Endothelial cell of umbilical vein (primary cell): ENCODE measurements around the gene KCNQ5. TPM values are rescaled to one million over a fixed set of nuclear protein-coding genes. Genes with fewer than 3 reads are reported as not detected.

Experiments used
- BruUV-seq: library from RNA; stranded (reverse); fragments of 400-500 nt; replicated peaks from 2 replicates; lab custom pipeline; 2021; lab: Mats Ljungman, UMichigan
- CTCF ChIA-PET: fragments of 300-600, 350-600 bp; sonication (Branson Sonifier 250); formaldehyde crosslinking; loops from one replicate; lab custom pipeline; 2021; ENCODE audit warnings: antibody characterized with exemption, inconsistent platforms; lab: Charles Lee
- POLR2A ChIA-PET: fragments of 300-600, 350-600 bp; sonication (Branson Sonifier 250); formaldehyde crosslinking; loops from one replicate; lab custom pipeline; 2021; ENCODE audit warnings: antibody characterized with exemption, inconsistent platforms; lab: Charles Lee
- DNase-seq: peaks from one replicate; pipeline ENCODE4 v3.0.0-alpha.2; 2011; ENCODE audit warnings: low read depth, low spot score
- FAIRE-seq: peaks from 2 replicates; lab custom pipeline; 2011; peaks lifted over from hg19 to GRCh38; lab: Jason Lieb, UNC
- H2AFZ ChIP-seq: 2 replicates; pipeline ENCODE4 v1.6.0; 2012; ENCODE audit warnings: low read depth, low read length, control low read depth, inconsistent platforms
- H3K27ac ChIP-seq: 2 replicates; pipeline ENCODE4 v1.5.1; 2011; ENCODE audit warnings: low read depth, mild to moderate bottlenecking, control low read depth, low read length, moderate library complexity; ENCODE audit not compliant: insufficient read depth
- H3K27me3 ChIP-seq, 2 experiments: 2 replicates each; pipeline versions ENCODE4 v1.6.0 to v1.6.1; 2011; ENCODE audit warnings: low read length in 2 of 2, mixed read lengths in 1 of 2; ENCODE audit not compliant: control insufficient read depth in 2 of 2, insufficient read depth in 2 of 2
- H3K36me3 ChIP-seq, 2 experiments: 2 replicates in 1 of 2; 3 replicates in 1 of 2; pipeline ENCODE4 v1.5.1; 2011; ENCODE audit warnings: low read length in 2 of 2, mild to moderate bottlenecking in 1 of 2, moderate library complexity in 1 of 2; ENCODE audit not compliant: control insufficient read depth in 2 of 2, insufficient read depth in 2 of 2; ENCODE audit errors: extremely low read depth in 1 of 2
- H3K4me1 ChIP-seq: 3 replicates; pipeline ENCODE4 v1.5.1; 2011; ENCODE audit warnings: mild to moderate bottlenecking, low read length; ENCODE audit not compliant: control insufficient read depth, insufficient read depth; ENCODE audit errors: extremely low read depth
- H3K4me2 ChIP-seq: 2 replicates; pipeline ENCODE4 v1.6.1; 2011; ENCODE audit warnings: low read length, control low read depth, mixed read lengths; ENCODE audit not compliant: insufficient read depth
- H3K4me3 ChIP-seq, 3 experiments: fragments of 200-600 bp in 1 of 3; sonication (generic), shearing (Covaris generic) in 1 of 3; replicated peaks in 1 of 3; 2 replicates each; pipeline ENCODE4 v1.5.1; 2011 to 2016; ENCODE audit warnings: control low read depth in 3 of 3, low read length in 3 of 3, mild to moderate bottlenecking in 2 of 3, inconsistent platforms in 1 of 3, low read depth in 1 of 3, moderate library complexity in 1 of 3; ENCODE audit not compliant: insufficient read depth in 1 of 3
- H3K79me2 ChIP-seq: 2 replicates; pipeline ENCODE4 v1.6.0; 2012; ENCODE audit warnings: low read length, inconsistent platforms; ENCODE audit not compliant: control insufficient read depth, insufficient read depth
- H3K9ac ChIP-seq: replicated peaks from 2 replicates; pipeline ENCODE3; 2011; ENCODE audit warnings: low read length, control low read depth; ENCODE audit not compliant: insufficient read depth; ENCODE audit errors: extremely low read depth
- H3K9me1 ChIP-seq: replicated peaks from 3 replicates; pipeline ENCODE4 v1.6.0; 2011; ENCODE audit warnings: mild to moderate bottlenecking, low read length; ENCODE audit not compliant: control insufficient read depth, insufficient read depth; ENCODE audit errors: extremely low read depth
- H3K9me3 ChIP-seq: replicated peaks from 2 replicates; pipeline ENCODE4 v1.5.1; 2012; ENCODE audit warnings: low read length, inconsistent platforms; ENCODE audit not compliant: control insufficient read depth, insufficient read depth
- H4K20me1 ChIP-seq: replicated peaks from 2 replicates; pipeline ENCODE3; 2011; ENCODE audit warnings: mild to moderate bottlenecking, low read length; ENCODE audit not compliant: control insufficient read depth, insufficient read depth; ENCODE audit errors: extremely low read depth
- CTCF ChIP-seq, 2 donors: IDR thresholded peaks; 1 replicate in 1 of 2; 2 replicates in 1 of 2; pipeline ENCODE4 v1.5.1; 2011; ENCODE audit warnings: low read length in 2 of 2, mild to moderate bottlenecking in 2 of 2, moderate library complexity in 2 of 2, control low read depth in 1 of 2, inconsistent platforms in 1 of 2, low read depth in 1 of 2; ENCODE audit not compliant: insufficient read depth in 1 of 2; ENCODE audit errors: extremely low read depth in 1 of 2
- EZH2 ChIP-seq: IDR thresholded peaks from 2 replicates; pipeline ENCODE4 v1.6.1; 2012; ENCODE audit warnings: borderline replicate concordance, low read depth, mild to moderate bottlenecking, moderate library complexity, low read length, inconsistent platforms; ENCODE audit not compliant: severe bottlenecking
- FOS ChIP-seq: IDR thresholded peaks from 2 replicates; pipeline ENCODE4 v1.6.1; 2011; ENCODE audit warnings: mild to moderate bottlenecking, low read length, moderate library complexity, borderline replicate concordance; ENCODE audit not compliant: insufficient read depth
- GATA2 ChIP-seq: IDR thresholded peaks from 2 replicates; pipeline ENCODE4 v1.7.0; 2011; ENCODE audit warnings: low read depth, mild to moderate bottlenecking, moderate library complexity, mixed read lengths, low read length; ENCODE audit not compliant: insufficient read length, insufficient read depth
- JUN ChIP-seq: IDR thresholded peaks from 2 replicates; pipeline ENCODE4 v1.6.1; 2011; ENCODE audit warnings: borderline replicate concordance, low read depth; ENCODE audit not compliant: insufficient read length, insufficient read depth
- MAX ChIP-seq: IDR thresholded peaks from 2 replicates; pipeline ENCODE4 v1.6.1; 2011; ENCODE audit not compliant: insufficient read depth, insufficient read length
- MYC ChIP-seq: IDR thresholded peaks from one replicate; pipeline ENCODE4 v1.6.1; 2011; ENCODE audit warnings: mild to moderate bottlenecking, low read depth, low read length
- POLR2A ChIP-seq: IDR thresholded peaks from 2 replicates; pipeline ENCODE4 v1.6.1; 2012; ENCODE audit warnings: low read depth, mild to moderate bottlenecking, control low read depth, low read length
- POLR2AphosphoS5 ChIP-seq: IDR thresholded peaks from 2 replicates; pipeline ENCODE4 v1.6.1; 2012; ENCODE audit warnings: low read depth, mild to moderate bottlenecking, control low read depth, low read length, moderate library complexity; ENCODE audit not compliant: insufficient read depth
- dilution Hi-C: fragments of 300-500 bp; cut with MboI; formaldehyde crosslinking; loops from one replicate; pipeline ENCODE4 v1.15.0; 2019; ENCODE audit warnings: low sequenced_read_pairs; ENCODE audit not compliant: extremely low pct_ligation_motif_present
- intact Hi-C: fragments of 100-400 bp; cut with micrococcal nuclease; formaldehyde crosslinking; loops from one replicate; pipeline ENCODE4 v1.10.0; 2022
- polyA plus RNA-seq, 4 experiments: library from polyadenylated mRNA; depleted of rRNA in 3 of 4; stranded (reverse) in 3 of 4; unstranded in 1 of 4; fragments of >200 nt; gene quantifications; 2 replicates each; pipeline versions ENCODE4 v1.2.1 to v1.2.3, GENCODE V29; 2011 to 2012; ENCODE audit warnings: missing spikeins in 1 of 4
- total RNA-seq: library from RNA; stranded (reverse); gene quantifications from 2 replicates; pipeline ENCODE4 v1.2.3, GENCODE V29; 2021

Gene KCNQ5
- total and polyA plus RNA-seq, 2 donors (not counting 3 experiments of a cell fraction or from before 2014, with no cell fraction given) = 0.22 TPM; not detected in 1

GRCh38 chr6:72651967-72652956, 30.4 kb downstream of the KCNQ5 start:
- CTCF ChIA-PET = interaction anchor here (1.6 kb wide), 1 partner anchor 8 kb away, joined by 3 read pairs; no protein-coding TSS in a partner anchor
- no peaks in the 10 kb centered on the region for H3K9me1 ChIP-seq
- TF ChIP-seq FOS = no peak
- no peak for TF ChIP-seq MAX
- TF ChIP-seq GATA2 = no peak
- TF ChIP-seq POLR2A = no peak
- TF ChIP-seq MYC = no peak
- TF ChIP-seq CTCF (IDR thresholded peaks at IDR 0.05; ENCODE audit: extremely low read depth in 1 of 2, insufficient read depth in 1 of 2, low read depth in 1 of 2, low read length in 2 of 2) = no peak
- TF ChIP-seq JUN = no peak
- TF ChIP-seq POLR2AphosphoS5 = no peak
- TF ChIP-seq EZH2 = no peak
- no TSS peak for BruUV-seq
- dilution Hi-C loops (no loop called here), intact Hi-C loops (no loop called here)
- peaks cover 0 to 3% of the 10 kb centered on the region in 2 experiments for H3K27me3 ChIP-seq
- POLR2A ChIA-PET = no interaction called here
- no peak overlapping the region for H3K4me3 ChIP-seq
- no peak overlapping the region for H3K9ac ChIP-seq
- H3K79me2 ChIP-seq = no peaks in the 10 kb centered on the region
- no peaks in the 10 kb centered on the region for H3K9me3 ChIP-seq
- no peak for DNase-seq
- H3K27ac ChIP-seq = no peak overlapping the region
- no peak overlapping the region for H3K4me2 ChIP-seq
- H3K36me3 ChIP-seq = no peaks in the 10 kb centered on the region
- H3K4me1 ChIP-seq = no peaks in the 10 kb centered on the region
- no peaks in the 10 kb centered on the region for H4K20me1 ChIP-seq
- no peak for FAIRE-seq
- no peak overlapping the region for H2AFZ ChIP-seq
